GM19463 (cell line): ENCODE results near the gene PSMC4.
"Not testable (repeated sequence)": the region's sequence is repeated elsewhere in the genome, so short reads cannot be mapped to it uniquely, and the experiment has no call there.

Experiments used
- ATAC-seq: cut with Tn5 transposase; IDR thresholded peaks from one replicate; pipeline ENCODE4 v1.9.1; 2021; ENCODE audit warnings: mild to moderate bottlenecking, moderate library complexity; ENCODE audit not compliant: unreplicated experiment

PSMC4 gene

GRCh38 chr19:39943586-39943985 lies 27.4 kb upstream of the PSMC4 start:
- no peak for ATAC-seq

- ATAC-seq: no peak
These were observed 24.4 kb upstream of the PSMC4 start for GRCh38 chr19:39946532-39946931.

- ATAC-seq: no peak
These were observed 21.8 kb upstream of the PSMC4 start for GRCh38 chr19:39949026-39949747.

- no peak for ATAC-seq
These were observed 19.8 kb upstream of the PSMC4 start for GRCh38 chr19:39951065-39951650.

- ATAC-seq: no peak
These were observed 19.3 kb upstream of the PSMC4 start for GRCh38 chr19:39951686-39952085.

GRCh38 chr19:39953915-39954314 lies 17.1 kb upstream of the PSMC4 start:
- ATAC-seq: no peak

GRCh38 chr19:39957886-39958285 lies 13.1 kb upstream of the PSMC4 start:
- not testable (repeated sequence) for ATAC-seq

GRCh38 chr19:39958942-39959341 lies 12.0 kb upstream of the PSMC4 start:
- not testable (repeated sequence) for ATAC-seq

GRCh38 chr19:39959407-39959806 lies 11.6 kb upstream of the PSMC4 start:
- ATAC-seq: not testable (repeated sequence)

GRCh38 chr19:39963898-39964297 lies 7.1 kb upstream of the PSMC4 start:
- ATAC-seq: no peak

- no peak for ATAC-seq
These were observed 4.3 kb upstream of the PSMC4 start for GRCh38 chr19:39966617-39967016.

- ATAC-seq: no peak
These were observed 3.4 kb upstream of the PSMC4 start for GRCh38 chr19:39967561-39967960.

- ATAC-seq: no peak
These were observed 2.2 kb upstream of the PSMC4 start for GRCh38 chr19:39968789-39969188.

GRCh38 chr19:39969266-39969665 lies 1.7 kb upstream of the PSMC4 start:
- no peak for ATAC-seq

GRCh38 chr19:39969681-39970424 lies 1.1 kb upstream of the PSMC4 start:
- ATAC-seq: no peak

GRCh38 chr19:39970425-39970674 lies 615 bp upstream of the PSMC4 start:
- ATAC-seq: peak; percentile 3

- ATAC-seq: no peak
These were observed 543 bp downstream of the PSMC4 start for GRCh38 chr19:39971380-39972035.

- ATAC-seq: no peak
These were observed 3.6 kb downstream of the PSMC4 start for GRCh38 chr19:39974377-39975155.

GRCh38 chr19:39982883-39983282 lies 11.9 kb downstream of the PSMC4 start:
- ATAC-seq: no peak

- no peak for ATAC-seq
These were observed 12.8 kb downstream of the PSMC4 start for GRCh38 chr19:39983695-39984300.

GRCh38 chr19:39986643-39987042 lies 15.7 kb downstream of the PSMC4 start:
- no peak for ATAC-seq
